ENCODE data around the gene EMC10. TPM values are rescaled to one million over a fixed set of nuclear protein-coding genes. Genes with fewer than 3 reads are reported as not detected.

EMC10 gene
- total and polyA plus RNA-seq, 10 of the 15 experiments (the other 5 are each of a cell fraction or from before 2014, with no cell fraction given), result 2.5 to 77.3 (median 20.3) TPM

DNA sequence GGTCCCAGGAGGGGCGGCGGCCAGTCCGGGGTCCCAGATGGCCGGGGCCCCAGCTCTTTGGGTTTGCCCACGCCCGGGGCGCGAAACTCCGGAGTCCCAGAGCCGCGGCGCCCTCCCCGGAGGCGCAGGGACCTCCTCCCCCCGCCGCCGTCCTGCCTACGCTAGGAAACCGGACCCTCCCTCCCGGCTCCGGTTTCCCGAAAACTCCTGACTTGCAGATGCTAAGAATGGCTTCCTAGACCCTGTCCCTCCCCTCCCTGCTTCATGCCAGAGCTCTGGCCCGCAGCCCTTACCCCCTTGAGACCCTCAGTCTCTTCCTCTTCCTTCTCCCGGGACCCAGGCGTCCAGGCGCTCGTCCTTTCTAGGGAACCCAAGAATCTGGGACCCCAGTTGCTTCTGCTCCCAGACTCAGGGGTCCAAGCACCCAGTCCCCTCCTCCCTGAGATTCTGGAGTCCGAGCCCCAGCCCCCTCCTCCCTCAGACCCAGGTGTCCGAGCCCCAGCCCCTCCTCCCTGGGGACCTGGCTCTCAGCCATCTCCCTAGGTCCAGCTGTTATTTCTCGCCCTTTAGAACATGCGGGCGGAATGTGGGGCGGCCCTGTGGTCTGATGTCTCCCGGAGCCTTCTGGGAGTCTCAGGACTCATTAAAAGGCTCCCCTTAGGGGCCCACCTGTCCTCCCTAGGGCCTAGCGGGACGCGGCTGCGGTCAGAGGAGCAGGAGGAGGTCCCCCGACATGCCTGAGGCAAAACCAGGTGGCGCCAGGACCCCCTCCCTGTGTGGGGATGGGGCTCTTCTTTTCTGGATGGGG is 43.9 kb upstream of the EMC10 start, which contains the start of gene MYBPC2 (continued):
- 0 out of 2 replicates have a peak, but pooled peaks have one; percentile 23 for TF ChIP-seq NBN (IDR thresholded peaks at IDR 0.05)
- TF ChIP-seq NR2F1 (conservative IDR thresholded peaks at IDR 0.05), result peak; percentile 31; the same call in 1 of the 2 replicates
- TF ChIP-seq IKZF1 (conservative IDR thresholded peaks at IDR 0.05), result peak; percentile 71
- TF ChIP-seq, protein P1, sequence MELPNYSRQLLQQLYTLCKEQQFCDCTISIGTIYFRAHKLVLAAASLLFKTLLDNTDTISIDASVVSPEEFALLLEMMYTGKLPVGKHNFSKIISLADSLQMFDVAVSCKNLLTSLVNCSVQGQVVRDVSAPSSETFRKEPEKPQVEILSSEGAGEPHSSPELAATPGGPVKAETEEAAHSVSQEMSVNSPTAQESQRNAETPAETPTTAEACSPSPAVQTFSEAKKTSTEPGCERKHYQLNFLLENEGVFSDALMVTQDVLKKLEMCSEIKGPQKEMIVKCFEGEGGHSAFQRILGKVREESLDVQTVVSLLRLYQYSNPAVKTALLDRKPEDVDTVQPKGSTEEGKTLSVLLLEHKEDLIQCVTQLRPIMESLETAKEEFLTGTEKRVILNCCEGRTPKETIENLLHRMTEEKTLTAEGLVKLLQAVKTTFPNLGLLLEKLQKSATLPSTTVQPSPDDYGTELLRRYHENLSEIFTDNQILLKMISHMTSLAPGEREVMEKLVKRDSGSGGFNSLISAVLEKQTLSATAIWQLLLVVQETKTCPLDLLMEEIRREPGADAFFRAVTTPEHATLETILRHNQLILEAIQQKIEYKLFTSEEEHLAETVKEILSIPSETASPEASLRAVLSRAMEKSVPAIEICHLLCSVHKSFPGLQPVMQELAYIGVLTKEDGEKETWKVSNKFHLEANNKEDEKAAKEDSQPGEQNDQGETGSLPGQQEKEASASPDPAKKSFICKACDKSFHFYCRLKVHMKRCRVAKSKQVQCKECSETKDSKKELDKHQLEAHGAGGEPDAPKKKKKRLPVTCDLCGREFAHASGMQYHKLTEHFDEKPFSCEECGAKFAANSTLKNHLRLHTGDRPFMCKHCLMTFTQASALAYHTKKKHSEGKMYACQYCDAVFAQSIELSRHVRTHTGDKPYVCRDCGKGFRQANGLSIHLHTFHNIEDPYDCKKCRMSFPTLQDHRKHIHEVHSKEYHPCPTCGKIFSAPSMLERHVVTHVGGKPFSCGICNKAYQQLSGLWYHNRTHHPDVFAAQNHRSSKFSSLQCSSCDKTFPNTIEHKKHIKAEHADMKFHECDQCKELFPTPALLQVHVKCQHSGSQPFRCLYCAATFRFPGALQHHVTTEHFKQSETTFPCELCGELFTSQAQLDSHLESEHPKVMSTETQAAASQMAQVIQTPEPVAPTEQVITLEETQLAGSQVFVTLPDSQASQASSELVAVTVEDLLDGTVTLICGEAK (IDR thresholded peaks at IDR 0.05; ENCODE audit: borderline replicate concordance), result no peak
- 0 out of 2 replicates have a peak, but pooled peaks have one; percentile 61 for TF ChIP-seq GATAD2B (conservative IDR thresholded peaks at IDR 0.05; ENCODE audit: low read depth)
